ENCODE measurements around the gene MFN2. TPM values are rescaled to one million over a fixed set of nuclear protein-coding genes. Genes with fewer than 3 reads are reported as not detected.

Gene MFN2
- total and polyA plus RNA-seq, 4 donors: 17.2 to 87.8 (median 43.2) TPM

DNA sequence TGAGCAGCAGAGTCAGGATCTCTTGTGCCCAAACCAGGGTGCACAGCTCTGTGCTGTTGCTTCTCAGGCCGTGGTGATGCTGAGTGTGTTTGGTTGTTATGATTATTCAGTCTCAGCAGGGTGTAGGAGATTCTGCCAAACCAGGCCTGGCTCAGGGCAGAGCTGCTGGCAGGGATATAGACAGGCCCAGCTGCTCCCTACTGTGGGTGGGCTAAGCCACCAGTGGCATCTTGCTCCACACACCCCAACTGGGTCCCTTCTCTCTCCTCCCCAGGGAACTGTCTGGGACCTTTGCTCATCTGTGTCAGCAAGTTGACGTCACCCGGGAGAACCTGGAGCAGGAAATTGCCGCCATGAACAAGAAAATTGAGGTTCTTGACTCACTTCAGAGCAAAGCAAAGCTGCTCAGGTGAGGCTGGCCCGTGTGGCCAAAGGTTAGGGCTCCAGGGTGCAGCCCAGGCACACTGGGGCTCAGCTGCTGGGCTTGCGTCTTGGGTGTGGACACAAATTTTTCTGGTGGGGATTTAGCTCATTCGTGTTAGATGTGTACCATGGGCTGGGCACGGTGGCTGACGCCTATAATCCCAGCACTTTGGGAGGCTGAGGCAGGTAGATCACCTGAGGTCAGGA, 29.2 kb downstream of the MFN2 start:
- Histone ChIP-seq H3K9ac (ENCODE audit: low read depth in 1 of 2, low read length in 2 of 2) (no peak overlapping the region), H3K36me3 (ENCODE audit: control insufficient read depth in 4 of 4, insufficient read depth in 3 of 4, low read depth in 1 of 4, low read length in 3 of 4) (peaks cover 24 to 78% (median 63%) of the 10 kb centered on the region in 4 donors), H3K9me3 (ENCODE audit: control insufficient read depth in 4 of 4, low read length in 3 of 4) (no peaks in the 10 kb centered on the region), H3K4me3 (ENCODE audit: low read depth in 1 of 3, low read length in 3 of 3) (no peak overlapping the region), H3K27ac (ENCODE audit: low read depth in 1 of 2, low read length in 2 of 2) (no peak overlapping the region), H3K27me3 (ENCODE audit: control insufficient read depth in 4 of 4, insufficient read depth in 4 of 4, low read length in 3 of 4) (no peaks in the 10 kb centered on the region), H3K4me1 (ENCODE audit: control insufficient read depth in 4 of 4, insufficient read depth in 4 of 4, low read length in 3 of 4) (no peaks in the 10 kb centered on the region)
- no peak for DNase-seq (ENCODE audit: low spot score)
- TF ChIP-seq RAD21 (IDR thresholded peaks at IDR 0.05): no peak
- no peak for TF ChIP-seq FOXA1 (IDR thresholded peaks at IDR 0.05)
- TF ChIP-seq JUND (IDR thresholded peaks at IDR 0.05): no peak
- TF ChIP-seq FOXA2 (IDR thresholded peaks at IDR 0.05): no peak
- TF ChIP-seq NR2F2 (IDR thresholded peaks at IDR 0.05): no peak
- TF ChIP-seq, protein P1, sequence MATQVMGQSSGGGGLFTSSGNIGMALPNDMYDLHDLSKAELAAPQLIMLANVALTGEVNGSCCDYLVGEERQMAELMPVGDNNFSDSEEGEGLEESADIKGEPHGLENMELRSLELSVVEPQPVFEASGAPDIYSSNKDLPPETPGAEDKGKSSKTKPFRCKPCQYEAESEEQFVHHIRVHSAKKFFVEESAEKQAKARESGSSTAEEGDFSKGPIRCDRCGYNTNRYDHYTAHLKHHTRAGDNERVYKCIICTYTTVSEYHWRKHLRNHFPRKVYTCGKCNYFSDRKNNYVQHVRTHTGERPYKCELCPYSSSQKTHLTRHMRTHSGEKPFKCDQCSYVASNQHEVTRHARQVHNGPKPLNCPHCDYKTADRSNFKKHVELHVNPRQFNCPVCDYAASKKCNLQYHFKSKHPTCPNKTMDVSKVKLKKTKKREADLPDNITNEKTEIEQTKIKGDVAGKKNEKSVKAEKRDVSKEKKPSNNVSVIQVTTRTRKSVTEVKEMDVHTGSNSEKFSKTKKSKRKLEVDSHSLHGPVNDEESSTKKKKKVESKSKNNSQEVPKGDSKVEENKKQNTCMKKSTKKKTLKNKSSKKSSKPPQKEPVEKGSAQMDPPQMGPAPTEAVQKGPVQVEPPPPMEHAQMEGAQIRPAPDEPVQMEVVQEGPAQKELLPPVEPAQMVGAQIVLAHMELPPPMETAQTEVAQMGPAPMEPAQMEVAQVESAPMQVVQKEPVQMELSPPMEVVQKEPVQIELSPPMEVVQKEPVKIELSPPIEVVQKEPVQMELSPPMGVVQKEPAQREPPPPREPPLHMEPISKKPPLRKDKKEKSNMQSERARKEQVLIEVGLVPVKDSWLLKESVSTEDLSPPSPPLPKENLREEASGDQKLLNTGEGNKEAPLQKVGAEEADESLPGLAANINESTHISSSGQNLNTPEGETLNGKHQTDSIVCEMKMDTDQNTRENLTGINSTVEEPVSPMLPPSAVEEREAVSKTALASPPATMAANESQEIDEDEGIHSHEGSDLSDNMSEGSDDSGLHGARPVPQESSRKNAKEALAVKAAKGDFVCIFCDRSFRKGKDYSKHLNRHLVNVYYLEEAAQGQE (IDR thresholded peaks at IDR 0.05): no peak
- no peak for TF ChIP-seq HNF4A (conservative IDR thresholded peaks at IDR 0.05)
- no peak for TF ChIP-seq YY1 (IDR thresholded peaks at IDR 0.05)
- no peak for TF ChIP-seq TAF1 (conservative IDR thresholded peaks at IDR 0.05)
- TF ChIP-seq RXRA (IDR thresholded peaks at IDR 0.05): no peak
- WGBS: 97% methylated on average over 9 of the region's 9 CpGs

GRCh38 chr1:12010746-12011570, 30.7 kb downstream of the MFN2 start:
- Histone ChIP-seq H3K27me3 (ENCODE audit: control insufficient read depth in 4 of 4, insufficient read depth in 4 of 4, low read length in 3 of 4) (no peaks in the 10 kb centered on the region), H3K27ac (ENCODE audit: low read depth in 1 of 2, low read length in 2 of 2) (no peak overlapping the region), H3K9me3 (ENCODE audit: control insufficient read depth in 4 of 4, low read length in 3 of 4) (no peaks in the 10 kb centered on the region), H3K36me3 (ENCODE audit: control insufficient read depth in 4 of 4, insufficient read depth in 3 of 4, low read depth in 1 of 4, low read length in 3 of 4) (peaks cover 20 to 64% (median 49%) of the 10 kb centered on the region in 4 donors), H3K9ac (ENCODE audit: low read depth in 1 of 2, low read length in 2 of 2) (no peak overlapping the region), H3K4me1 (ENCODE audit: control insufficient read depth in 4 of 4, insufficient read depth in 4 of 4, low read length in 3 of 4) (no peaks in the 10 kb centered on the region), H3K4me3 (ENCODE audit: low read depth in 1 of 3, low read length in 3 of 3) (no peak overlapping the region)
- DNase-seq (ENCODE audit: low spot score): no peak
- 94% methylated on average over 16 of the region's 16 CpGs for WGBS
- TF ChIP-seq NR2F2 (IDR thresholded peaks at IDR 0.05) (no peak), HNF4G (IDR thresholded peaks at IDR 0.05) (no peak), YY1 (IDR thresholded peaks at IDR 0.05) (no peak), FOXA2 (IDR thresholded peaks at IDR 0.05) (no peak), EGR1 (IDR thresholded peaks at IDR 0.05; ENCODE audit: low read depth in 2 of 2) (no peak), FOXA1 (IDR thresholded peaks at IDR 0.05) (no peak), SP1 (IDR thresholded peaks at IDR 0.05) (no peak), HNF4A (conservative IDR thresholded peaks at IDR 0.05) (no peak), JUND (IDR thresholded peaks at IDR 0.05) (no peak), TAF1 (conservative IDR thresholded peaks at IDR 0.05) (no peak), ZBTB33 (IDR thresholded peaks at IDR 0.05) (no peak), GABPA (IDR thresholded peaks at IDR 0.05 in 1 of 2, conservative IDR thresholded peaks at IDR 0.05 in 1 of 2) (no peak), RXRA (IDR thresholded peaks at IDR 0.05) (no peak), RAD21 (IDR thresholded peaks at IDR 0.05) (no peak), MAX (IDR thresholded peaks at IDR 0.05) (no peak)
- TF ChIP-seq, protein P2, sequence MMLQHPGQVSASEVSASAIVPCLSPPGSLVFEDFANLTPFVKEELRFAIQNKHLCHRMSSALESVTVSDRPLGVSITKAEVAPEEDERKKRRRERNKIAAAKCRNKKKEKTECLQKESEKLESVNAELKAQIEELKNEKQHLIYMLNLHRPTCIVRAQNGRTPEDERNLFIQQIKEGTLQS (IDR thresholded peaks at IDR 0.05): no peak
- TF ChIP-seq, protein P3, sequence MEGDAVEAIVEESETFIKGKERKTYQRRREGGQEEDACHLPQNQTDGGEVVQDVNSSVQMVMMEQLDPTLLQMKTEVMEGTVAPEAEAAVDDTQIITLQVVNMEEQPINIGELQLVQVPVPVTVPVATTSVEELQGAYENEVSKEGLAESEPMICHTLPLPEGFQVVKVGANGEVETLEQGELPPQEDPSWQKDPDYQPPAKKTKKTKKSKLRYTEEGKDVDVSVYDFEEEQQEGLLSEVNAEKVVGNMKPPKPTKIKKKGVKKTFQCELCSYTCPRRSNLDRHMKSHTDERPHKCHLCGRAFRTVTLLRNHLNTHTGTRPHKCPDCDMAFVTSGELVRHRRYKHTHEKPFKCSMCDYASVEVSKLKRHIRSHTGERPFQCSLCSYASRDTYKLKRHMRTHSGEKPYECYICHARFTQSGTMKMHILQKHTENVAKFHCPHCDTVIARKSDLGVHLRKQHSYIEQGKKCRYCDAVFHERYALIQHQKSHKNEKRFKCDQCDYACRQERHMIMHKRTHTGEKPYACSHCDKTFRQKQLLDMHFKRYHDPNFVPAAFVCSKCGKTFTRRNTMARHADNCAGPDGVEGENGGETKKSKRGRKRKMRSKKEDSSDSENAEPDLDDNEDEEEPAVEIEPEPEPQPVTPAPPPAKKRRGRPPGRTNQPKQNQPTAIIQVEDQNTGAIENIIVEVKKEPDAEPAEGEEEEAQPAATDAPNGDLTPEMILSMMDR (IDR thresholded peaks at IDR 0.05; ENCODE audit: low read depth, low read length, missing input control): no peak
- TF ChIP-seq, protein P1 (IDR thresholded peaks at IDR 0.05): no peak

Measured in liver (tissue), 9 donors.